ENCODE results near the gene DLG1. TPM values are rescaled to one million over a fixed set of nuclear protein-coding genes. Genes with fewer than 3 reads are reported as not detected.

The DLG1 gene
- total RNA-seq, 1 donor from 2014 or later = 77.5 TPM

DNA sequence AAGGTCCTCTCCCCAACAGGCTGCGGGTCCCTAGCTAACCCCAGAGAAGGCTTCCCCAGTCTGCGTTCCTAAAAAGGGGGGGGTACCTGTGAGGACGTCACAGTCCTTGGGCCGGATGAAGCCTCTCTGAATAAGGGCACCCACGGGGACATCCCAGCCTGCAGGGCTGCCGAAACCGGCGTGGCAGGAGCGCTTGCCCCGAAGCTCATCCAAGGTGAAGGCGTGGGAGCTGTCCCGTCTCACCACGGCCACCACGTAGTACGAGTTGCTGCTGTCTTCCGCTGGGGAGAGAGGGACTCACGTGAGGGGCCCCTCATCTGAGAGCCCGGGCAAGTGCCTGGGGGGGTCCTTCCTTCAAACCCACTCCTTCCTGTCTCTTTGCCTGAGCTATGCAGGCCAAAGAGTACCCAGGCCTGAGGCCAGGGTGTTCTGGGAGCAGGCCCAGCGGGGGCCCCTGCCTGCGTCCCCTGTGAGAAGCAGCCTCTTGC lies 288.8 kb downstream of the DLG1 start:
- Histone ChIP-seq H3K9me3 (no peaks in the 10 kb centered on the region), H3K4me3 (no peak overlapping the region), H3K4me1 (no peaks in the 10 kb centered on the region), H3K27me3 (no peaks in the 10 kb centered on the region), H3K27ac (no peak overlapping the region), H3K36me3 (no peaks in the 10 kb centered on the region)
- intact Hi-C loops (cut with DNase I) = no loop called here
- DNase-seq (no peak), ATAC-seq (no peak)
- TF ChIP-seq, protein P1, sequence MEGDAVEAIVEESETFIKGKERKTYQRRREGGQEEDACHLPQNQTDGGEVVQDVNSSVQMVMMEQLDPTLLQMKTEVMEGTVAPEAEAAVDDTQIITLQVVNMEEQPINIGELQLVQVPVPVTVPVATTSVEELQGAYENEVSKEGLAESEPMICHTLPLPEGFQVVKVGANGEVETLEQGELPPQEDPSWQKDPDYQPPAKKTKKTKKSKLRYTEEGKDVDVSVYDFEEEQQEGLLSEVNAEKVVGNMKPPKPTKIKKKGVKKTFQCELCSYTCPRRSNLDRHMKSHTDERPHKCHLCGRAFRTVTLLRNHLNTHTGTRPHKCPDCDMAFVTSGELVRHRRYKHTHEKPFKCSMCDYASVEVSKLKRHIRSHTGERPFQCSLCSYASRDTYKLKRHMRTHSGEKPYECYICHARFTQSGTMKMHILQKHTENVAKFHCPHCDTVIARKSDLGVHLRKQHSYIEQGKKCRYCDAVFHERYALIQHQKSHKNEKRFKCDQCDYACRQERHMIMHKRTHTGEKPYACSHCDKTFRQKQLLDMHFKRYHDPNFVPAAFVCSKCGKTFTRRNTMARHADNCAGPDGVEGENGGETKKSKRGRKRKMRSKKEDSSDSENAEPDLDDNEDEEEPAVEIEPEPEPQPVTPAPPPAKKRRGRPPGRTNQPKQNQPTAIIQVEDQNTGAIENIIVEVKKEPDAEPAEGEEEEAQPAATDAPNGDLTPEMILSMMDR (IDR thresholded peaks at IDR 0.05) = no peak

DNA sequence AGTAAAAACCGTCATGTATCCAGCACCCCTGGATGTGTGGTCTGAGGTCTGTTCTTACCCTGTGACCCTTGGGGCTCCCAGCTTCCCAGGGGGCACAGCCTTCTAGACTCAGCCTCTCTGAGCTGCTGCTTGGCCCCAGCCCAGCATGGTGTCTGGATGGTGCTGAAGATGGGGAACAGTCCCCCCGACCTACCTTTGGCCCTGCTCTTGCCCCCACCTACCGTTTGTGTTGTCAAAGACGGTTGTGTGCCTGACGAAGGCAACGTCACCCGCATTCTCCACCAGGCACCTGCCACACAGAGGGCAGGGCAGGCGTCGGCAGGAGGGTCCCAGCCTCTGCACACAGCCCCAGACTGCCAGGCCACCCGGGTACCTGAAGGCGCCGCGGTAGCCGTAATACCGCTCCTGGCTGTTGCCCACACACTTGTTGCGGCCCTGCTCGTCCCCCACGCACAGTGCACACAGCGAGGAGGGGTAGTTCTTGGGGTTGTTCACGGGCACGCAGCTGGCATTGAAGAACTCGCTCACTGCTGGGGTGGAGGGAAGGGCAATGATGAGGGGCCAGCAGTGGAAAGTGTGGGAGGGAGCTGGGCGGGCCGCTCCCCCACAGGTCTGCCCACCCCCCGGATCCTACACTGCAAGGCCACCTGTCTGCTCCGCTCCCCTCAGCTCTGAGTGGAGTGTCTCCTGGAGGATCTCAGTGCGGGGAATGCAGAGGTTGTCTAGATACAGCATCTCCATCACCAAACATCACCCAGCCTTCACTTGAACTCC lies 289.8 kb downstream of the DLG1 start:
- no peak for ATAC-seq
- TF ChIP-seq, protein P1 (IDR thresholded peaks at IDR 0.05) = no peak
- Histone ChIP-seq H3K4me3 (no peak overlapping the region), H3K36me3 (no peaks in the 10 kb centered on the region), H3K27me3 (no peaks in the 10 kb centered on the region), H3K27ac (no peak overlapping the region), H3K4me1 (peaks cover 6% of the 10 kb centered on the region), H3K9me3 (no peaks in the 10 kb centered on the region)
- intact Hi-C loops (cut with DNase I) = no loop called here
- DNase-seq = no peak

- H3K27me3 ChIP-seq = no peaks in the 10 kb centered on the region
- no peaks in the 10 kb centered on the region for H3K36me3 ChIP-seq
- no peak for ATAC-seq
- no peak for DNase-seq
- TF ChIP-seq, protein P1 (IDR thresholded peaks at IDR 0.05) = no peak
- peaks cover 7% of the 10 kb centered on the region for H3K4me1 ChIP-seq
- intact Hi-C loops (cut with DNase I) = no loop called here
- no peak overlapping the region for H3K27ac ChIP-seq
- no peak overlapping the region for H3K4me3 ChIP-seq
- H3K9me3 ChIP-seq = no peaks in the 10 kb centered on the region
Measured at GRCh38 chr3:197007953-197008352, 290.5 kb downstream of the DLG1 start.

DNA sequence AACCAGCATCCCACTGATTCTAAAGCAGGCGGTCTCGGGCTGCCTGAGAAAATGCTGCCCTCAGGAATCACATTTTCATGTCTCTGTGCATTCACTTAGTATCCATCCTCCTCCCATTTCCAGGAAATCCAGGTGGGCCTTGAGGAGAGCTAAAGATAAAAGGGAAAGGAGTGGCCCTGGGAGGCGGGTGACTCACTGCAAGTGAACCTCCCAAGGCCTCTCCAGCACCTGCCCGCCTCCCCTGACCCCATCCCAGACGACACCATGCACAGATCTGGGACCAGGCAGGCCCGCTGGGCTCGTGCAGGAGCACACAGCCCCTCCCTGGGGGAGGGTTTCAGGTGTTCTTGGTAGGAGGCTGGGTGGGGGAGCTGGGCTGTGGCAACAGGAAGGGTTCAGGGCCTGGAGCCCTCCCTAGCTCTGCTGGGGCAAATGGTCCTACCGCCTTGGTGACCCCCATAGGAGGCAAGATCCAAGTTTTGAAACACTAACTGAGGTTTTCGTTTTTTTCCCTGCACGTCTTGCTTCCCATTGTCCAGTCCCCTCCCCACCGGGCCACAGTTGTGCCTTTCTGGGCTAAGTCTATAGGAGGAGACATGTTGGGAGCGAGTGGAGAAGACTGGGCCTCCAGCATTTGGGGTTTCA lies 291.0 kb downstream of the DLG1 start:
- H3K27ac ChIP-seq = no peak overlapping the region
- H3K9me3 ChIP-seq = no peaks in the 10 kb centered on the region
- H3K4me1 ChIP-seq = peaks cover 7% of the 10 kb centered on the region
- DNase-seq = no peak
- H3K4me3 ChIP-seq = no peak overlapping the region
- intact Hi-C loops (cut with DNase I) = no loop called here
- TF ChIP-seq, protein P1 (IDR thresholded peaks at IDR 0.05) = no peak
- H3K27me3 ChIP-seq = no peaks in the 10 kb centered on the region
- H3K36me3 ChIP-seq = no peaks in the 10 kb centered on the region
- ATAC-seq = no peak

- Histone ChIP-seq H3K27me3 (no peaks in the 10 kb centered on the region), H3K4me1 (peaks cover 7% of the 10 kb centered on the region), H3K27ac (no peak overlapping the region), H3K4me3 (no peak overlapping the region), H3K36me3 (no peaks in the 10 kb centered on the region), H3K9me3 (no peaks in the 10 kb centered on the region)
- intact Hi-C loops (cut with DNase I) = no loop called here
- TF ChIP-seq, protein P1 (IDR thresholded peaks at IDR 0.05) = no peak
- ATAC-seq = no peak
- no peak for DNase-seq
Measured at GRCh38 chr3:197006860-197007259, 291.6 kb downstream of the DLG1 start.
